HEK293T (cell line): Measurements from ENCODE around the gene CLEC17A.

Source experiments
- ELF4 ChIP-seq: fragments of 450-650 bp; IDR thresholded peaks from 2 replicates; pipeline ENCODE4 v1.6.1; 2017; ENCODE audit warnings: antibody characterized with exemption
- NFRKB ChIP-seq: fragments of 450-650 bp; IDR thresholded peaks from 2 replicates; pipeline ENCODE4 v1.6.1; 2016; ENCODE audit warnings: mild to moderate bottlenecking, moderate library complexity
- PKNOX1 ChIP-seq: fragments of 450-650 bp; IDR thresholded peaks from 2 replicates; pipeline ENCODE4 v1.6.1; 2016
- TARDBP ChIP-seq: fragments of 450-650 bp; IDR thresholded peaks from 2 replicates; pipeline ENCODE4 v1.6.1; 2016

DNA sequence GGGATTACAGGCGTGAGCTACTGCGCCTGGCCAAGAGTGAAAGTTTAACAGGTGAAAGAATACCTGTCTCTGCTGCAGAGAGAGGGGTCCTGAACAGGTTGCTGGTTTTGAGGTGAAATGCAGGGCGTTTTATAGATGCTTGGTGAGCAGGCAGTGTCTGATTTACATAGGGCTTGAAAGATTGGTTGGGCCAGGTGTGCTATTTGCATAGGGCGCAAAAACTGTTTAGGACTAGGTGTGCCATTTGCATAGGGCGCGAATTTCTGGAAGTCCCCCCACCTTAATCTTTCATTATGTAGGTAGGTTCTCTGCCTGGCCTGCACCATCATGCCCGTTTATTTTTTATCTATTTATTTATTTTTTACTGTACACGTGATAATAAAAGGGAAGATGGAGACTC lies 6.5 kb upstream of the CLEC17A start:
- TF ChIP-seq NFRKB (no peak), PKNOX1 (no peak), TARDBP (no peak), ELF4 (no peak)
